Peyer's patch (tissue), 4 donors: ENCODE results near the gene LMO2. TPM values are rescaled to one million over a fixed set of nuclear protein-coding genes. Genes with fewer than 3 reads are reported as not detected.
"Not testable (repeated sequence)": the region's sequence is repeated elsewhere in the genome, so short reads cannot be mapped to it uniquely, and the experiment has no call there.

Source experiments
- DNase-seq, 3 donors: peaks; one replicate each; pipeline ENCODE4 v3.0.0-alpha.2; 2017 to 2019
- H3K27ac ChIP-seq, 4 donors: fragments of 200-600 bp; sonication (generic); one replicate each; pipeline ENCODE4 v1.5.1; 2016 to 2019
- H3K27me3 ChIP-seq, 2 donors: fragments of 200-600 bp; sonication (generic); one replicate each; pipeline ENCODE4 v1.5.1; 2019
- H3K36me3 ChIP-seq, 3 donors: fragments of 200-600 bp; sonication (generic); one replicate each; pipeline ENCODE4 v1.5.1; 2016 to 2019
- H3K4me1 ChIP-seq, 4 donors: fragments of 200-600 bp; sonication (generic); one replicate each; pipeline ENCODE4 v1.5.1; 2016 to 2019
- H3K4me3 ChIP-seq, 4 donors: fragments of 200-600 bp; sonication (generic); 1 replicate in 3 of 4; 2 replicates in 1 of 4; pipeline ENCODE4 v1.5.1; 2016 to 2019; ENCODE audit warnings: mild to moderate bottlenecking in 1 of 4
- H3K9me3 ChIP-seq, 4 donors: fragments of 200-600 bp; sonication (generic); one replicate each; pipeline ENCODE4 v1.5.1; 2016 to 2019; ENCODE audit warnings: mild to moderate bottlenecking in 1 of 4
- POLR2A ChIP-seq, 2 donors: fragments of 450-650 bp; IDR thresholded peaks; one replicate each; pipeline ENCODE4 v1.5.1; 2017; ENCODE audit warnings: antibody characterized with exemption in 2 of 2, mild to moderate bottlenecking in 2 of 2, moderate library complexity in 2 of 2
- total RNA-seq, 4 donors: library from RNA; depleted of rRNA; stranded (reverse); fragments of >200 nt; gene quantifications; one replicate each; pipeline ENCODE4 v1.1.0, GENCODE V29; 2016
- TF ChIP-seq, protein P1 (sequence below), 6 experiments: fragments of 450-650 bp in 4 of 6; fragments of 200-600 bp in 2 of 6; sonication (generic) in 1 of 6; IDR thresholded peaks; one replicate each; pipeline ENCODE4 v1.5.1; 2017 to 2019; ENCODE audit warnings: antibody characterized with exemption in 6 of 6, mild to moderate bottlenecking in 3 of 6, moderate library complexity in 1 of 6

Gene LMO2
- total RNA-seq, 4 donors from 2014 or later, result 5.1 to 9.1 (median 7.2) TPM

DNA sequence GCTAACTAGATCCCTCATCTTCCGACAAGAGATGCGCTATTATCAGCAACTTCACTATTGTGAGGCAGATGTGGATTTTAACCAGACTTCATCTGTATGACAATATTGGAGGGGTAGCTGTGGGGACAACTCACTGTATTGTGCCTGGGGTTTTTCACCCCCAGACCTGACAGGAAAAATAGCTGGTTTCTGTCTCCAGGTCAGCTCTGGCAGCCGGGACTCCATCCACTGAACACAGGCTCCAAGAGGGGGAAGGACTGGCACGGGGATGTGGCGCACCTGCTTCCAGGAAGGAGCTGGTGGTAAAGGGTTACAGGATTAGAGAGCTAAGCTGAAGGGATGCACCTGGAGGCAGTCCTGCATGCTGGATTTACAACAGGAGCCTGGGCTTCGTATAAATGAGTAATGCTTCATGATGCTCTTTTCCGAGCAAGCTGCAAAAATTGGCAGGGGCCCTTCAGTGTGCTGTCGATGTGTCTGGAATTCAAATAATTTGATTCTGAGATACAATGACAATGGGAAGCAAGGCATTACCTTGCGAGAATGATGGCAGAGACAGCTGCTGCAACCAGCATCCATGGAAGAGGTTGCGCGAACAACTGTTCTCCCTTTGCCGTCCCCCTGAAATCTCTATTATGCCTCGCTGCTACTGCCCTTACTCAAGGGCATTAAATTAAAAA, 49.5 kb downstream of the LMO2 start:
- no peaks in the 10 kb centered on the region for H3K4me1 ChIP-seq
- H3K27ac ChIP-seq, result no peak overlapping the region
- no peak overlapping the region for H3K4me3 ChIP-seq
- TF ChIP-seq, protein P1, sequence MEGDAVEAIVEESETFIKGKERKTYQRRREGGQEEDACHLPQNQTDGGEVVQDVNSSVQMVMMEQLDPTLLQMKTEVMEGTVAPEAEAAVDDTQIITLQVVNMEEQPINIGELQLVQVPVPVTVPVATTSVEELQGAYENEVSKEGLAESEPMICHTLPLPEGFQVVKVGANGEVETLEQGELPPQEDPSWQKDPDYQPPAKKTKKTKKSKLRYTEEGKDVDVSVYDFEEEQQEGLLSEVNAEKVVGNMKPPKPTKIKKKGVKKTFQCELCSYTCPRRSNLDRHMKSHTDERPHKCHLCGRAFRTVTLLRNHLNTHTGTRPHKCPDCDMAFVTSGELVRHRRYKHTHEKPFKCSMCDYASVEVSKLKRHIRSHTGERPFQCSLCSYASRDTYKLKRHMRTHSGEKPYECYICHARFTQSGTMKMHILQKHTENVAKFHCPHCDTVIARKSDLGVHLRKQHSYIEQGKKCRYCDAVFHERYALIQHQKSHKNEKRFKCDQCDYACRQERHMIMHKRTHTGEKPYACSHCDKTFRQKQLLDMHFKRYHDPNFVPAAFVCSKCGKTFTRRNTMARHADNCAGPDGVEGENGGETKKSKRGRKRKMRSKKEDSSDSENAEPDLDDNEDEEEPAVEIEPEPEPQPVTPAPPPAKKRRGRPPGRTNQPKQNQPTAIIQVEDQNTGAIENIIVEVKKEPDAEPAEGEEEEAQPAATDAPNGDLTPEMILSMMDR (IDR thresholded peaks at IDR 0.05), result no peak
- TF ChIP-seq POLR2A (IDR thresholded peaks at IDR 0.05), result no peak
- no peak for DNase-seq
- no peaks in the 10 kb centered on the region for H3K27me3 ChIP-seq
- no peaks in the 10 kb centered on the region for H3K9me3 ChIP-seq
- H3K36me3 ChIP-seq, result no peaks in the 10 kb centered on the region

DNA sequence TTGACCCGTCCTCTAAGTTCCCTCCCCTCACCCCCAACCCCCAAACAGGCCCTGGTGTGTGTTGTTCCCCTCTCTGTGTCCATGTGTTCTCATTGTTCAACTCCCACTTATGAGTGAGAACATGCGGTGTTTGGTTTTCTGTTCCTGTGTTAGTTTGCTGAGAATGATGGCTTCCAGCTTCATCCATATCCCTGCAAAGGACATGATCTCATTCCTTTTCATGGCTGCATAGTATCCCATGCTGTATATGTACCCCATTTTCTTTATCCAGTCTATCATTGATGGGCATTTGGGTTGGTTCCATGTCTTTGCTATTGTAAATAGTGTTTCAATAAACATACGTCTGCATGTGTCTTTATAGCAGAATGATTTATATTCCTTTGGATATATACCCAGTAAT, 53.6 kb downstream of the LMO2 start:
- H3K27ac ChIP-seq, H3K36me3 ChIP-seq, H3K4me3 ChIP-seq, DNase-seq, H3K4me1 ChIP-seq, H3K27me3 ChIP-seq, H3K9me3 ChIP-seq: not testable (repeated sequence)

GRCh38 chr11:33837334-33837733, 54.5 kb downstream of the LMO2 start:
- not testable (repeated sequence) for DNase-seq, H3K4me1 ChIP-seq, H3K27ac ChIP-seq, H3K27me3 ChIP-seq, H3K36me3 ChIP-seq, H3K4me3 ChIP-seq, H3K9me3 ChIP-seq

- Histone ChIP-seq H3K27me3 (no peaks in the 10 kb centered on the region), H3K4me1 (no peaks in the 10 kb centered on the region), H3K36me3 (no peaks in the 10 kb centered on the region), H3K9me3 (no peaks in the 10 kb centered on the region), H3K4me3 (no peak overlapping the region), H3K27ac (no peak overlapping the region)
- TF ChIP-seq, protein P1 (IDR thresholded peaks at IDR 0.05), result peak in 3 of 6 experiments; percentile 27 to 35 (median 31)
- no peak for TF ChIP-seq POLR2A (IDR thresholded peaks at IDR 0.05)
- no peak for DNase-seq
Observed at GRCh38 chr11:33835143-33835878, 56.6 kb downstream of the LMO2 start.

DNA sequence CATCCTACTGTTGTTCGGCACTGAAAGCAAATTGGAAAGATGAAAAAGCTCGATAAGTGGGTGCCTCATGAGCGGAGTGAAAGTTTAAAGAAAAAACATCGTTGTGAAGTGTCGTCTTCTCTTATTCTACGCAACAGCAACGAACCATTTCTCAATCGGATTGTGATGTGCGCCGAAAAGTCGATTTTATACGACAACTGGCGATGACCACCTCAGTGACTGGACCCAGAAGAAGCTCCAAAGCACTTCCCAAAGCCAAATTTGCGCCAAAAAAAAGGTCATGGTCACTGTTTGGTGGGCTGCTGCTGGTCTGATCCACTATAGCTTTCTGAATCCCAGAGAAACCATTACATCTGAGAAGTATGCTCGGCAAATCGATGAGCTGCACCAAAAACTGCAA, 59.2 kb downstream of the LMO2 start:
- no peaks in the 10 kb centered on the region for H3K36me3 ChIP-seq
- no peak for TF ChIP-seq POLR2A (IDR thresholded peaks at IDR 0.05)
- TF ChIP-seq, protein P1 (IDR thresholded peaks at IDR 0.05), result no peak
- H3K27ac ChIP-seq, result no peak overlapping the region
- no peaks in the 10 kb centered on the region for H3K9me3 ChIP-seq
- H3K4me1 ChIP-seq, result peaks cover 0 to 8% (median 3%) of the 10 kb centered on the region in 4 donors
- no peak overlapping the region for H3K4me3 ChIP-seq
- DNase-seq, result no peak
- peaks cover 0 to 11% of the 10 kb centered on the region in 2 donors for H3K27me3 ChIP-seq

GRCh38 chr11:33830903-33831648, 60.8 kb downstream of the LMO2 start:
- no peak for DNase-seq
- Histone ChIP-seq H3K36me3 (no peaks in the 10 kb centered on the region), H3K4me3 (no peak overlapping the region), H3K27ac (no peak overlapping the region), H3K4me1 (peaks cover 0 to 8% (median 3%) of the 10 kb centered on the region in 4 donors), H3K9me3 (no peaks in the 10 kb centered on the region), H3K27me3 (peaks cover 0 to 11% of the 10 kb centered on the region in 2 donors)
- TF ChIP-seq, protein P1 (IDR thresholded peaks at IDR 0.05), result no peak
- no peak for TF ChIP-seq POLR2A (IDR thresholded peaks at IDR 0.05)
